Activated CD8-positive, alpha-beta memory T cell treated with anti-CD3 and anti-CD28 coated beads, Interleukin-2, amount 50 U/mL, for 48 hours (primary cell): ENCODE results near the gene SREBF1.

Experiments used
- DNase-seq: peaks from one replicate; pipeline ENCODE4 v3.0.0-alpha.2; 2020

The SREBF1 gene

GRCh38 chr17:17822616-17823015 is 14.2 kb downstream of the SREBF1 start:
- no peak for DNase-seq

DNA sequence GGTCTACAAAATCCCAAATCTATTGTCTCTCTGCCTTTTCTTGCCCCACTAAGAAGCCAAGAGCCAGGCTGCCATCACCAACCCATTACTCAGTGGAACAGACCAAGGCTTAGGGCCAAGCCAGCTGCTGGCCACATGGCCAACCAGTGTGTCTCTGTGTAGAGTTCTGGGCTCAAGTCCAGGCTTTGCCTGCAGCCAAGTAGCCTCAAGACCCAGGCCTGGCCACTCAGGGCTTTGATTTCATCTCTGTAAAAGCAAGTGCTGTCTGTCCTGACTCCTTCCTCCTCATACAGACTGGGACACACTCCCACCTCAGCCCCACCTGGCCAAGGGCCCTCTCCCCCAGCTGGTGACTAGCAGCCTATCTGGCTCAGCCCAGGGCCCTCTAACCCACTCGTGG is 14.6 kb downstream of the SREBF1 start:
- no peak for DNase-seq

DNA sequence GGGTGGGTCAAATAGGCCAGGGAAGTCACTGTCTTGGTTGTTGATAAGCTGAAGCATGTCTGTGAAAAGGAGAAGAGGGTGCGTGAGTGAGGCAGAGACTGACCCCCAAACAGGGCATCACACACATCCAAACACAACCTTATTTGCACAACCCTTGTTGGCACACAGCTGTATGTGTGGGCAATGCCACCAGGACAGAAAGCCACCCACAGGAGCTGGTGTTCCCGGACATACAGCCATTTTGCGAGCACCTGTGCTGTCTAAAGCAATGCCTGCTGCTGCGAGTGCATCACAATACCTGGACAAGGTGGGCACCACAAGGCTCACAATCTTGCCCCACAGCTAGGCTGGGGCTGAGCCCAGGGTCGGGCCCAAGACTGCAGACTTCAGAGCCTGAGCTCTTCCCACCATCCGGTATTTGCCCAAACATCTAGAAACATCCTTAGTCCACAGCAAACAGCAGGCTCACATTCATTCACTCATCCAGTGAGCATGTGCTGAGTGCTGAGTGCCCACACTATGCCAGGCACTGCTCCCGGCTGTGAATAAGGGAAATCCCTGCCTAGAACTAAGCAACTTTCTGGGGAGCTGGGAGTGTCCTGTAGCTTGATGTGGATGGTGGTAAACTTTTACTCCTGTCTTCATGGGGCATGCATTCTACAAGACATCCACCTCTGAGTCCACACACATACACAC is 16.2 kb downstream of the SREBF1 start:
- DNase-seq: no peak

DNA sequence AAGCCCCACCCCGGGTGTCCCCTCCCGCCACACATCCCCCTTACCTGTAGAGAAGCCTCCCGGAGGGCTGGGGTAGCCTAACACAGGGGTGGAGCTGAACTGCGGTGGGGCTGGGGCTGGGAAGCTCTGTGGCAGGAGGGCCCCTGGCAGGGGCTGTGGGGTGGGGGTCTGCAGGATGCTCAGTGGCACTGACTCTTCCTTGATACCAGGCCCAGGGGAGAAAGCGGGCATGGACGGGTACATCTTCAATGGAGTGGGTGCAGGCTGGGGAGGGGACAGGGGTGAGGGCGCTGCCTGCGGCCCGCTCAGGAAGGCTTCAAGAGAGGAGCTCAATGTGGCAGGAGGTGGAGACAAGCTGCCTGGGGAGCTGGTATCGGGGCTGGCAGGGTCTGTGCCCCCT is 16.7 kb downstream of the SREBF1 start:
- no peak for DNase-seq

DNA sequence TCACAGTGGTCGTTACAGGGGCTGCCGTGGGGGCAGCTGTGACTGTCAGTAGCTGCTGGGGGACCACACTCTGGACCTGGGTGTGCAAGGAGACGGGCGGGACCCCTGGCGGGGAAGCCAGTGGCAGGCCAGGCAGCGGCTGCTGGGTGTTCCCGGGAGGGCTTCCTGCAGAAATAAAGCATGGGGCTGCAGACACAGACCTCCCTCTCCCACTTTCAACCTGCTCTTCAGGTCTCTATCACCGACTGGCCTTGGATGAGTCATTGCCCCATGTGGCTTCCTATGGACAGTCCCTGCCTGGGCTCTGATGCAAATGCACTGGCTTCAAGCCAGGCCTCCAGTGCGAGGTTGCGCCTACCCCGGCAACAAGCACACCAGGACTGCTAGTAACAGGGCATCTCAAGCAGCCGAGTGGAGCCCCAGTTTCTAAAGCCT is 17.2 kb downstream of the SREBF1 start:
- peak; percentile 87 for DNase-seq

DNA sequence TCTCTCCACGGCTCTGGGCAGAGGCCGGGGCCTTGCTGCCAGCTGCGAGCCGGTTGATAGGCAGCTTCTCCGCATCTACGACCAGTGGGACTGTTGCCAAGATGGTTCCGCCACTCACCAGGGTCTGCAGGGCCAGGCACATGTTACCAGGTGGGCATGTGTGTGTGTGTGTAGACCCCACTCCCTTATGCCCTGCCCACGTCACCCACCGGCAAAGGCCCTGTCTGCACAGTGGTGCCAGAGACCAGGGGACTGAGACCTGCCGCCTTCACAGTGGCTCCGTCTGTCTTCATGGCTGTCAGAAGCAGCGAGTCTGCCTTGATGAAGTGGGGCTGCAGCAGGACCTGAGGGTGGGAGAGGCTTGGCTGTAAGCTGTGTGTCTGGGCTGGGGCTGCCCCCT is 17.7 kb downstream of the SREBF1 start:
- no peak for DNase-seq

- no peak for DNase-seq
Observed at GRCh38 chr17:17818088-17818526, 18.7 kb downstream of the SREBF1 start.

GRCh38 chr17:17817552-17817947 is 19.2 kb downstream of the SREBF1 start:
- no peak for DNase-seq

GRCh38 chr17:17816831-17817551 is 19.8 kb downstream of the SREBF1 start:
- DNase-seq: no peak

GRCh38 chr17:17816240-17816814 is 20.5 kb downstream of the SREBF1 start:
- DNase-seq: no peak

- DNase-seq: no peak
Observed at GRCh38 chr17:17815436-17816200, 21.2 kb downstream of the SREBF1 start.

DNA sequence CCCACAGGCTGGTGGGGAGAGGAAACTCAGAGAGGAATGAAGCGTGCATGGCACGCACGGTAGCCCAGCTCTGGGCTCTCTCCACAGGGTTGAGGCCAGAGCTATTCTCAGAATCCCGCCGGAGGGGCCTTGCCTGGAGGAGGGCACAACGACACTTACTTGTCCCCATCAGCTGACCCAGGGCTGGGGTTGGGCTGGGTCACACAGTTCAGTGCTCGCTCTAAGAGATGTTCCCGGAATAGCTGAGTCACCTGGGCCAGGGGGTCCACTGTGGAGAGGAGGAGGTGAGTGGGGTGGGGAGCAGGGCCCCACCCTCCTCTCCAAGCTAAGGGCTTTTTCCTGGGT is 21.8 kb downstream of the SREBF1 start:
- DNase-seq: no peak

DNA sequence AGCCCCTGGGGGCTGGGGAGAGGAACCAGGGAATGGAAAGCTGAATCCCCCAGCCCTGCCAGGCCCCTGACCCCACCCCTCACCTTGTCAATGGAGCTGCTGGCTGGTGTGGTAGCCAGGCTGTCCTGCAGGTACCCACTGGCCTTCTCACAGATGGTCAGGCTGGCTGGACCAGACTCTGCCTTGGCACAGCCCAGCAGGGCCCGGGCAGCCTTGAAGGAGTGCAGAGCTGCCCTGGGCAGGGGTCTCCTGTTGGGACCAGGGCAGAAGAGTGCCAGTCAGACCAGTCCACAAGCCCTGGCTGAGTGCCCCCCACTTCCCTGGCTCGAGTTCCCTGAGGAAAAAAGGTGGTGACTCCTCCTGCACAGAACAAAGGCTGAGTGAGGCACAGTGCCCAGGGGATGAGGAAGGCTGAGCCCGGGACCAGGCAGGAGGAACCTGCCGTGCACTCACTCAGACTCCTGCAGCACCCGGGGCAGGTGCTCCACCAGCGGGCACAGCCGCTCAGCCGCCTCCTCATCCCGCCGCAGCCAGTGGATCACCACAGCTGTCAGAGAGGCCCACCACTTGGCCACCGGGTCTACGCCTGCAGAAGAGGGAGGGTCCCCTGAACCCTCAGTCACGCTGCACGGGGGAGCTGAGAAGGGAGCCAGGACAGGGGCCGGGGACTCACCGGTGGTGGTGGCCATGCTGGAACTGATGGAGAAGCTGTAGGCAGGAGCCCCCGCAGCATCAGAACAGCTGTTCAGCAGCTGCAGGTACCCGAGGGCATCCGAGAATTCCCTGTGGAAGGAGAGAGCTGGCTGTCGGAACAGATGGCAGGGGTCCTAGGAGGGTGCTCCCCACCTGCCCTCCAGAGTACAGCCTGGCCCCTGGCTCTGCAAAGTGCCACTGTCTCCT is 22.4 kb downstream of the SREBF1 start:
- DNase-seq: no peak

DNA sequence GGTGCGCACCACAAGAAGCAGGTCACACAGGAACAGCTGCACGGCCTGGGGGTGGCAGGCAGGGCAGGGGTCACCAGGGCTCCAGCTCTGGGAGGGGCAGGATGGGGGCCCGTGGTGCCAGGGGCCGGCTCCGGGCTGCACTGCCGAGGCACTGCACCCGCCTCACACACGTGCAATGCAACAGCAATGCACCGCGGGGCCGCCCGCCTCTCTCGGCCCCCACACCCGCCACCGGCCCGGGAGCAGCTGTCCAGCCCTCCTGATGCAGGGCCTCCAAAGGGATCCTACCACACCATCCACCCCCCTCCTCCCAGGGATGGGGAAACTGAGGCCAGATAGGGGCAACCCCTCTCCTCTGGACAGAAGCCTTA is 23.1 kb downstream of the SREBF1 start:
- DNase-seq: no peak

DNA sequence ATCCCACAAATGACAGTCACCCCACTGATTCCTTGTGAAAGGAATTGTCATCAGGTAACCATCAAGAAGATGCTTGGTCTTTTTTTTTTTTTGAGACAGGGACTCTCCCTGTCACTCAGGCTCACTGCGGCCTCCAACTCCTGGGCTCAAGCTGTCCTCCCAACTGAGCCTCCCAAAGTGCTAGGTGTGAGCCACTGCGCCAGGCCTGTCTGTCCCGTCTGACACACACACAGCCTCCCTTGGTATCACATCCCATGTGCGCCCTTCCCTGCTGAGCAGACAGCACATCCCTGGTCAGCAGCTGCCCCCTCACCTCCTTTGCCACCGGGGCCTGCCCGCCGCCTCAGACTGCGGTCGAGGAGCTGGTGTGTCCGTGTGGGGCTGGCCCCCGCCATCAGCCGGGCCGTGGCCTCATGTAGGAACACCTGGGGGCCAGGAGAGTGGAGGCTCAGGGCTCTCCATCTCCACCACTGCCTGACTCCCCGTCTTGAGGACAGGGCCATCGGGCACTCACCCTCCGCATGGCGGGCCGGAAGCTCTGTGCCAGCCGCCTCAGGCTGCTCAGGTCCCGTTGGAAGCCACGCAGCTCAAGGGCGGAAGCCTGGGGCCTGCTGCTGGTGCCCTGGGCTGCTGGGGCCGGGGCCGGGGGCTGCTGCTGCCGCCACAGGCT is 23.6 kb downstream of the SREBF1 start:
- DNase-seq: no peak

- DNase-seq: peak; percentile 94
Observed at GRCh38 chr17:17812211-17813054, 24.4 kb downstream of the SREBF1 start.

DNA sequence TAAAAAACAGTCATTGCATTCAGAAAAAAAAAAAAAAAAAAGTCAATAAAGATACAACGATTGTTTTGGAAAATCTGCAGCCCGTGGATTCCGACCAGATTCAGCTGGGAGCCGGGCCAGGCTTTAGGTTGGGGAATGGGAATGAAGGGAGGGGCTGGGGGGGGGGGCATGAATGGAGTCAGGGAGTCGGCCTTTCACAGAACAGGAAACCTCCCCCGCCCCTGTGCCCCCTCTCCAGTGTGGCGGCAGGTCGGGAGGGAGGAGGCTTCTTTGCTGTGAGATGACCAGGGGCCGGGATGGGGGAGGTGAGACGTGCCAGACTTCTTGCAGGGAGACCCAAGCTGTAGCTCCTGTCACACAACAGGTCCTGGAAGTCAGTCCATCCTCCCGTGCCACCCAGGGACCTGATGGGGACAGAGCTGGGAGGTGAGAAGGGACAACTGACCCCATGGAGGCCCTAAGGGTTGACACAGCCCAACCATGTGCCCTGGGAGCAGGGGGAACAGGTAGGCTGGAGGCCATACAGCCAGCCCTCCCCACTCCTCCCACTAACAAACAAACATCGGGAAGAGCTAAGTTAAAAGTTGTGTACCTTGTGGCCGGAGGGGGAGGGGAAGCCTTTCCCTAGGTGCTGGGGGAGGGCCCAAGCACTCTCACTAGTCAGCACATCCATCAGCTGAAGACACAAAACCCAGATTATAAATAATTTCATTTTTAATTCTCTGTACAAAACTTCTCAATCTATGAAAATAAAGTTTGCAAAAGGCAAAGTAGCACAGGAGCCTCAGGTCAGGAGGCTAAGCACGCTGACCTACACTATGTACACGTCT is 25.2 kb downstream of the SREBF1 start:
- no peak for DNase-seq

DNA sequence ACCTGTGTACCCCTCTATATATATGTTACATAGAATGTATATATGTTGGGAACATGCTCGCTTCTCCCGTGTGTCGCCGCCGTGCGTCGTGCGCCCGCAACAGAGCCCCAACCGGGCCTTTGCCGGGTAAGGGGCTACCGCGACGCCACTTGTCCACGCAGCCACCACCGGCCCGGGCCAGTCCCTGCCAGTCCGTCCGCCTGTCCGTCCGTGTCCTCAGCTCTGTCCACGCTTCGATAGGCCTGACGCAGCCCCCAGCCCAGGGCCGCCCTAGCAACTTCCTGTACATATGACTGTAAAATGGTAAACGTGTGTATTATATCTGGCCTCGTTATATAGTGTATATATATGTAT is 25.9 kb downstream of the SREBF1 start:
- no peak for DNase-seq

DNA sequence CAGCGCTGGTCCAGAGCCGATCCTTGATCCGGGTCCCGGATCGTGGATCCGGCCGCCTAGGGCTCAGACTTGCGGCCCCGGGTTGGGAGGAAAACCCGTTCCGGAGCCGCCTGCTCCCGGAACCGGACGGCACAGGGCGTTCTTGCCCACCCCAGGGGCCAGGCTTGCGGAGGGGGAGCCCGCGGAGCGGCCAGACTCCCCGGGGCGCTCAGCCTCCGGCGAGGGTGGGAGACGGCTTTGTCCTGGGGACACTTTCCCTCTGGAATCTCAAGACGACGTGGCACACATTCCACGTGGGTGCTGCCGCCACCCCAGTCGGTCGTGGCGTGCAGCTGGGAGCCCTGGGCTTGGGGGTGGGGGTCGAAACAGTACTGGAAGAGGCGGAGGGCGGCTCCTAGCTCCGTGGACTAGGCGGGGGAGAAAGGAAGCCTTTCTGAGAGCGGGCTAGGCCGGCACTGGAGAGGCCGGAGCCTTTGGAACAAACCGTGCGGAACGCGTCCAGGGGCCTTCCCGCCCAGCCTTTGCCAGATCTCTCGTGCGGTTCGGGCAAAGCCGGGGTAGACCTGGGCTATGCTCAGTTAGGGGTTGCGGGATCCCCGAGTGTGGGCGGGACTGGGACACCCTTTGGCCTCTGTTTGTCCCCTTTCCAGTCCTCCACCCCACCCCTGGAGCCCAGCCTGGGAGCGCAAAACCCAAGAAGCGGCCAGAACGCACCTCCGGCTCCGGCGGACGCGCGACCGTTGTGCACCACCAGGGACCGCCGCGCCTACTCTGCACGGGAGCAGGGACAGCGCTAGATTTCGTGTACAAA is 26.5 kb downstream of the SREBF1 start:
- no peak for DNase-seq
